ENCODE results near the gene TP53I13. TPM values are rescaled to one million over a fixed set of nuclear protein-coding genes. Genes with fewer than 3 reads are reported as not detected.

TP53I13 gene
- total RNA-seq, 1 donor from 2014 or later, result 49.8 TPM

DNA sequence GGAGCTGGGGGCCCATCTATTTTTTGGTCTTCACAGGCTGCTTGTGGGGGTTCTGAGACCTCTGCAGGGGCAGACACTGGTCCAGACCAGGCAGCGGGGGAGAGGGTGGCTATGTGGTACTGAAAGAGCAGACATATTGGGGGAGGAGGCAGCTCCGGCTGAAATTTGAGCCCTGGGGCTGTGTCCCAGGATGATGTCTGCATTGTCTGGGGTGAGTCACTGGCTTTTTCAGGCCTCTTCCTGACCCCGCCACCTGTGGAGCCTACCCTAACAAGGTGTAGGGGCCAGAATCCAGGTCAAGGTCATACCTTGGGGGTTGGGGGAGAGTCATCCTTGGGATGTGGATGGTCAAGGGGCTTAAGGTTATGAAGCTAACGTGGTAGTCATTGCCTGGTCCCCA lies 51.8 kb downstream of the TP53I13 start:
- TF ChIP-seq, protein P1, sequence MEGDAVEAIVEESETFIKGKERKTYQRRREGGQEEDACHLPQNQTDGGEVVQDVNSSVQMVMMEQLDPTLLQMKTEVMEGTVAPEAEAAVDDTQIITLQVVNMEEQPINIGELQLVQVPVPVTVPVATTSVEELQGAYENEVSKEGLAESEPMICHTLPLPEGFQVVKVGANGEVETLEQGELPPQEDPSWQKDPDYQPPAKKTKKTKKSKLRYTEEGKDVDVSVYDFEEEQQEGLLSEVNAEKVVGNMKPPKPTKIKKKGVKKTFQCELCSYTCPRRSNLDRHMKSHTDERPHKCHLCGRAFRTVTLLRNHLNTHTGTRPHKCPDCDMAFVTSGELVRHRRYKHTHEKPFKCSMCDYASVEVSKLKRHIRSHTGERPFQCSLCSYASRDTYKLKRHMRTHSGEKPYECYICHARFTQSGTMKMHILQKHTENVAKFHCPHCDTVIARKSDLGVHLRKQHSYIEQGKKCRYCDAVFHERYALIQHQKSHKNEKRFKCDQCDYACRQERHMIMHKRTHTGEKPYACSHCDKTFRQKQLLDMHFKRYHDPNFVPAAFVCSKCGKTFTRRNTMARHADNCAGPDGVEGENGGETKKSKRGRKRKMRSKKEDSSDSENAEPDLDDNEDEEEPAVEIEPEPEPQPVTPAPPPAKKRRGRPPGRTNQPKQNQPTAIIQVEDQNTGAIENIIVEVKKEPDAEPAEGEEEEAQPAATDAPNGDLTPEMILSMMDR (IDR thresholded peaks at IDR 0.05), result no peak
- Mint-ChIP-seq H3K27ac (ENCODE audit: unreplicated experiment) (no peak overlapping the region), H3K27me3 (ENCODE audit: low read depth) (peaks cover 2% of the 10 kb centered on the region), H3K9me3 (ENCODE audit: low read depth) (no peaks in the 10 kb centered on the region), H3K4me3 (ENCODE audit: unreplicated experiment) (no peak overlapping the region), H3K36me3 (ENCODE audit: low read depth) (no peaks in the 10 kb centered on the region), H3K4me1 (ENCODE audit: low read depth) (peaks cover 51% of the 10 kb centered on the region)
- no peak for DNase-seq (ENCODE audit: low spot score)

DNA sequence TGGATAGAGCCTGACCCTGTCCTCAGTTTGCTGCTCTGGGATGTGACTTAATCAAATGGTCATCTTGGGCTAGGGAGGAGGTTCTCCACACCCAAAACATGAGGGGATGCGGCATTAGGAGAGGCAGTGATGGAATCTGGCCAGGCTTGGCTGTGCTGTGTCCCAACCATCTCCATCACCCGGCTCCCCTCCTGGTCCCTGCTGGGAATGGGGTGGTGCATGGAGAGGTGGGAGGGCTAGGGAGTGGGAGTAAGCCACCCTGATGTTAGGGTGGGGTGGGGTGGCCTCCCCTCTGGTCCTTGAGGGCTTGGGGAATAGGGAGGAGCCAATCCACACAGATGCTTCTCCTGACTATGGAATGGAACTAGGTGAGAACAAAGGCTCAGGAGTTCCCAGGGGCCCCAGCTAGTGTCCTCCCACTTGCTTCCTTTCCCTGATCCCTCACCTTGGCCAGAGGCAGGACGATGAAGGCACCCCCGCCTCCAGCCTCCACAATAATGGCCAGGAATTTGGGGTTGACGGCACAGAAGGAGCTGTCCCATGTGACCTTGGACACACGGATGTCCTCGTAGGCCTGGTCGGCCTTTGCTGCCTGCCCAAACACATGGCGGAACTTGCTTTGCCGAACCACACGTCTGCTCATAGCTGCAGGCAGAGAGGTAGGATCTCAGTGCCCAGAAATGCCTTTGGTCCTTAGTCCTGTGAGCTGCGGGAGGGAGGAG lies 52.4 kb downstream of the TP53I13 start:
- H3K4me3 Mint-ChIP-seq (ENCODE audit: unreplicated experiment), result no peak overlapping the region

DNA sequence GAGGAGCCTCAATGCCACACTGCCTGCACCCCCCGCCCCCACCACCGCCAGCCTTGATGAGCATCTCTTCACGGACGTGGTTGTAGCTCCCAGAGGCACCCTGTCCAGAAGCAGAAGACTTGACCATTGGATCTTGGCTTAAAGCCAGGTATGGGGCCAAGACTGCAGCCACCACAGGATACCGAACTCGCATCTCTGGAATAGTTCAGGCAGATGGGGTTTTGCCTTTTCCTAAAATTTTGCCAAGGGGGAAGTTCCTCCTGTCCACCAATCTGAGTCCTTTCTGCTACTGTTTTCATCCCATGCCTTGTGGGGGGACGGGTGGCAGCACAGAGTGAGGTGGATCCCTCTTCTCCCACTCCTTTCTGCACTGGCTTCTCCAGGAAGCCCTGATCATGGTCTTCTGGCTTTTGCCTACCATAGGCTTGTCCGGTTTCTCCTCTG lies 53.3 kb downstream of the TP53I13 start:
- Mint-ChIP-seq H3K4me1 (ENCODE audit: low read depth) (peaks cover 41% of the 10 kb centered on the region), H3K27ac (ENCODE audit: unreplicated experiment) (no peak overlapping the region), H3K4me3 (ENCODE audit: unreplicated experiment) (peak overlapping the region; percentile 77), H3K36me3 (ENCODE audit: low read depth) (no peaks in the 10 kb centered on the region), H3K27me3 (ENCODE audit: low read depth) (peaks cover 2% of the 10 kb centered on the region), H3K9me3 (ENCODE audit: low read depth) (no peaks in the 10 kb centered on the region)
- no peak for DNase-seq (ENCODE audit: low spot score)
- TF ChIP-seq, protein P1 (IDR thresholded peaks at IDR 0.05), result no peak

More for the DNA sequence above, 52.4 kb downstream of the TP53I13 start:
- DNase-seq (ENCODE audit: low spot score), result no peak
- Mint-ChIP-seq H3K4me1 (ENCODE audit: low read depth) (peaks cover 46% of the 10 kb centered on the region), H3K27ac (ENCODE audit: unreplicated experiment) (peak overlapping the region; percentile 59), H3K27me3 (ENCODE audit: low read depth) (peaks cover 2% of the 10 kb centered on the region), H3K9me3 (ENCODE audit: low read depth) (no peaks in the 10 kb centered on the region), H3K36me3 (ENCODE audit: low read depth) (no peaks in the 10 kb centered on the region)
- TF ChIP-seq, protein P1 (IDR thresholded peaks at IDR 0.05), result no peak

Other genes with a start within 250 kb of the TP53I13 start
- gene TAOK1, start 178.3 kb upstream of the TP53I13 start, total RNA-seq, result 77.7 to 87.1 TPM (median 85.7 TPM) in 3 replicates
- gene ABHD15, start 1.7 kb upstream of the TP53I13 start, total RNA-seq, result 10.2 to 16.7 TPM (median 11.7 TPM) in 3 replicates
- gene GIT1, start 20.9 kb downstream of the TP53I13 start, total RNA-seq, result 32.1 to 37.7 TPM (median 35.7 TPM) in 3 replicates
- gene ANKRD13B, start 24.4 kb downstream of the TP53I13 start, total RNA-seq, result 21.6 to 27.1 TPM (median 24.5 TPM) in 3 replicates
- gene CORO6, start 54.2 kb downstream of the TP53I13 start, total RNA-seq, result 6.7 to 7.6 TPM (median 7.2 TPM) in 3 replicates

All from chondrocyte (in vitro differentiated cells).